Measurements from ENCODE around the gene HLA-DPA1.

- no peak for TF ChIP-seq ZNF274 (IDR thresholded peaks at IDR 0.05; ENCODE audit: low read depth, low read length)
- TF ChIP-seq YY1 (IDR thresholded peaks at IDR 0.05; ENCODE audit: insufficient read depth, insufficient read length): no peak
- TF ChIP-seq SUZ12 (IDR thresholded peaks at IDR 0.05; ENCODE audit: extremely low read depth, insufficient read depth, insufficient read length): no peak
These were observed 43.2 kb downstream of the HLA-DPA1 start for GRCh38 chr6:33030245-33030644.

All from NT2/D1 (cell line).